ENCODE measurements around the gene SUGP1.

Gene SUGP1

GRCh38 chr19:19229701-19230100, 90.6 kb downstream of the SUGP1 start:
- no peak for DNase-seq (ENCODE audit: low spot score)

- DNase-seq (ENCODE audit: low spot score), result no peak
Measured at GRCh38 chr19:19227217-19227616, 93.1 kb downstream of the SUGP1 start.

- DNase-seq (ENCODE audit: low spot score), result no peak
Measured at GRCh38 chr19:19226663-19227062, 93.6 kb downstream of the SUGP1 start.

GRCh38 chr19:19226204-19226603, 94.1 kb downstream of the SUGP1 start:
- no peak for DNase-seq (ENCODE audit: low spot score)
